GM12878 (cell line): ENCODE results near the gene SQOR. TPM values are rescaled to one million over a fixed set of nuclear protein-coding genes. Genes with fewer than 3 reads are reported as not detected.

Experiments
- ATF3 ChIP-seq: IDR thresholded peaks from 2 replicates; pipeline ENCODE4 v1.6.1; 2011; ENCODE audit warnings: low read depth, mild to moderate bottlenecking, low read length, moderate library complexity, borderline replicate concordance; ENCODE audit errors: extremely low read depth
- HDAC2 ChIP-seq: fragments of 200-600 bp; sonication (generic); IDR thresholded peaks from 2 replicates; pipeline ENCODE4 v1.6.1; 2017
- NFIC ChIP-seq: IDR thresholded peaks from 2 replicates; pipeline ENCODE4 v1.6.1; 2012; ENCODE audit warnings: low read depth, mild to moderate bottlenecking, inconsistent platforms, low read length, moderate library complexity
- PBX3 ChIP-seq: IDR thresholded peaks from 2 replicates; pipeline ENCODE4 v1.6.1; 2011; ENCODE audit warnings: mild to moderate bottlenecking, low read depth, low read length, moderate library complexity; ENCODE audit not compliant: insufficient replicate concordance
- PML ChIP-seq: IDR thresholded peaks from 2 replicates; pipeline ENCODE4 v1.6.1; 2012; ENCODE audit warnings: low read length, inconsistent platforms
- TCF7 ChIP-seq: IDR thresholded peaks from 2 replicates; pipeline ENCODE4 v1.6.1; 2014; ENCODE audit warnings: antibody characterized with exemption, borderline replicate concordance
- YY1 ChIP-seq: IDR thresholded peaks from 2 replicates; pipeline ENCODE4 v1.6.1; 2011; ENCODE audit warnings: low read depth, mild to moderate bottlenecking, low read length
- ZBTB4 ChIP-seq: fragments of 450-650 bp; formaldehyde crosslinking; IDR thresholded peaks from 2 replicates; pipeline ENCODE4 v1.4.0; 2022; ENCODE audit warnings: mild to moderate bottlenecking, moderate library complexity
- ZNF274 ChIP-seq: IDR thresholded peaks from one replicate; pipeline ENCODE4 v1.8.0; 2011; ENCODE audit not compliant: insufficient read length, insufficient read depth
- polyA plus RNA-seq, 11 experiments: library from polyadenylated mRNA; depleted of rRNA in 4 of 11; unstranded in 6 of 11; stranded (reverse) in 5 of 11; fragments of >200 nt; fragmentation: Nextera tagmentation in 4 of 11; fragmentation: Illumina TruSeq in 1 of 11; extraction: Ambion mirVana in 4 of 11; extraction: Trizol in 1 of 11; gene quantifications; 1 replicate in 1 of 11; 2 replicates in 10 of 11; pipeline versions ENCODE4 v1.2.1 to v1.2.3, GENCODE V29; 2011 to 2016; ENCODE audit warnings: inconsistent platforms in 2 of 11, missing spikeins in 2 of 11, low read depth in 1 of 11
- total RNA-seq, 4 experiments: library from RNA; depleted of rRNA in 3 of 4; stranded (reverse); fragments of >200 nt in 3 of 4; fragmentation: Illumina TruSeq in 1 of 4; extraction: Trizol in 1 of 4; gene quantifications; 2 replicates each; pipeline versions ENCODE4 v1.2.1 to v1.2.3, GENCODE V29; 2013 to 2021

Gene SQOR
- total and polyA plus RNA-seq, 10 of the 15 experiments (the other 5 are each of a cell fraction or from before 2014, with no cell fraction given): 14.5 to 74.7 (median 44.2) TPM

GRCh38 chr15:45634432-45635190, at the start of gene SQOR (continued):
- TF ChIP-seq PML: 0 out of 2 replicates have a peak, but pooled peaks have one; percentile 13
- TF ChIP-seq HDAC2: no peak
- TF ChIP-seq ZBTB4 (CRISPR knock-in tag): no peak
- no peak for TF ChIP-seq ZNF274
- TF ChIP-seq PBX3: no peak
- TF ChIP-seq TCF7: no peak
- TF ChIP-seq YY1: 0 out of 2 replicates have a peak, but pooled peaks have one; percentile 24
- no peak for TF ChIP-seq ATF3
- TF ChIP-seq NFIC: no peak
- TF ChIP-seq, all 136 proteins: peak for 31
